Stimulated activated CD8-positive, alpha-beta memory T cell treated with anti-CD3 and anti-CD28 coated beads, Interleukin-7, amount 100 ng/mL, for 4 hours (primary cell): ENCODE data around the gene IGFBP1.
"Not testable (repeated sequence)": the region's sequence is repeated elsewhere in the genome, so short reads cannot be mapped to it uniquely, and the experiment has no call there.

ENCODE experiments used
- DNase-seq, 2 donors: peaks; one replicate each; pipeline ENCODE4 v3.0.0-alpha.2; 2020; ENCODE audit warnings: low read depth in 2 of 2

The IGFBP1 gene

DNA sequence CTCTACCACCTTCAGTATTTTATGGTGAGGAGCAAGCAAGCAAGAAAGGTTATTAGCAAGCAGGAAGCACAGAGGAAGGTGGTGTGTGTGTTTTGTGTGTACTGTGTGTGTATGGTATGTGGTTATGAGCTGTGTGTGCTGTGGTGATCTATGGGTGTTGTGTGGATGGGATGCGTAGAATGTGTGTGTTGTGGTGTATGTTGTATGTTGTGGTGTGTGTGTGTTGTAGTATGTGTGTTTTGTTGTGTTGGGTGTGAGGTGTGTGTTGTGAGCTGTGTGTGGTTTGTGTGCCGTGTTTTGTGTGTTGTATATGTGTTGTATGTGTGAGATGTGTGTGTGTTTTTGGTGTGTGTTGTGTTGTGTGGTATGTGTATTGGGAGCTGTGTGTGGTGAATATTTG, 49.6 kb downstream of the IGFBP1 start:
- no peak for DNase-seq

- no peak for DNase-seq
These were observed 50.5 kb downstream of the IGFBP1 start for GRCh38 chr7:45938626-45939302.

DNA sequence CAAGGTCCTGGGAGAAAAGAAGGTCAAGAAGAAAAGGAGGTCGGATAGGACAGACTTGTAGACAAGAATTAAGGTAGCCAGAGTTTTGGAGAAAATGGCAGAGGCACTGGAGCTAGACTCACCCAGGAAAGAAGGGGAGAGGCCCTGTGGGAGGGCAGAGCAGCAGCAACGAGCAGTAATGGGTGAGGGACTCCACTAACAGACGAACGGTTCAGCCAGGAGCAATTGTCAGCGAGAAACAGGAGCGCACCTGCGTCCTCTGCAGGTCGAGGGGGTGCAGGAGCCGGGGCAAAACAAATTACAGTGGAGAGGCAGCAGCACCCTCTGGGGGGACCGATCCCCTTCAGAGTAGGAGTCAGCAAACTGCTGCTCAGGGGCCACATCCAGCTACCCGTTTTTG, 51.3 kb downstream of the IGFBP1 start:
- no peak for DNase-seq

DNA sequence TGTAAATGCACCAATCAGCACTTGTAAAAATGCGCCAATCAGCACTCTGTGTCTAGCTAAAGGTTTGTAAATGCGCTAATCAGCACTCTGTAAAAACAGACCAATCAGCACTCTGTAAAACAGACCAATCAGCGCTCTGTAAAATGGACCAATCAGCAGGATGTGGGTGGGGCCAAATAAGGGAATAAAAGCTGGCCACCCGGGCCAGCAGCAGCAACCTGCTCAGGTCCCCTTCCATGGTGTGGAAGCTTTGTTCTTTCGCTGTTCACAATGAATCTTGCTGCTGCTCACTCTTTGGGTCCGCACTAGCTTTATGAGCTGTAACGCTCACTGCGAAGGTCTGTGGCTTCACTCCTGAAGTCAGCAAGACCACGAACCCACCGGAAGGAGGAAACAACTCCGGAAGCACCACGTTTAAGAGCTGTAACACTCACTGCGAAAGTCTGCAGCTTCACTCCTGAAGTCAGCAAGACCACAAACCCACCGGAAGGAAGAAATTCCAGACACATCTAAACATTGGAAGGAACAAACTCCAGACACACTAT, 52.0 kb downstream of the IGFBP1 start:
- not testable (repeated sequence) for DNase-seq

- no peak for DNase-seq
These were observed 52.7 kb downstream of the IGFBP1 start for GRCh38 chr7:45940939-45941338.
